Activated naive CD8-positive, alpha-beta T cell treated with anti-CD3 and anti-CD28 coated beads for 36 hours (primary cell): Measurements from ENCODE around the gene BNC2. TPM values are rescaled to one million over a fixed set of nuclear protein-coding genes. Genes with fewer than 3 reads are reported as not detected.

Experiments used
- DNase-seq: peaks from one replicate; pipeline ENCODE4 v3.0.0; 2021
- H3K27ac Mint-ChIP-seq: one replicate; pipeline ENCODE4 v1.8.0; 2022; ENCODE audit warnings: mild to moderate bottlenecking, moderate library complexity, mixed read lengths
- H3K27me3 Mint-ChIP-seq: one replicate; pipeline ENCODE4 v1.8.0; 2022; ENCODE audit warnings: mild to moderate bottlenecking, mixed read lengths
- H3K36me3 Mint-ChIP-seq: one replicate; pipeline ENCODE4 v1.8.0; 2021; ENCODE audit warnings: mild to moderate bottlenecking, mixed read lengths
- H3K4me1 Mint-ChIP-seq: one replicate; pipeline ENCODE4 v1.8.0; 2021; ENCODE audit warnings: mixed read lengths
- H3K4me3 Mint-ChIP-seq: one replicate; pipeline ENCODE4 v1.8.0; 2022; ENCODE audit warnings: mild to moderate bottlenecking, moderate library complexity, mixed read lengths
- H3K9me3 Mint-ChIP-seq: one replicate; pipeline ENCODE4 v1.8.0; 2022; ENCODE audit warnings: mixed read lengths
- total RNA-seq, 2 experiments: library from RNA; stranded (reverse); gene quantifications; one replicate each; pipeline ENCODE4 v1.2.3, GENCODE V29; 2021

BNC2 gene
- total RNA-seq, 2 experiments from 2014 or later = not detected

DNA sequence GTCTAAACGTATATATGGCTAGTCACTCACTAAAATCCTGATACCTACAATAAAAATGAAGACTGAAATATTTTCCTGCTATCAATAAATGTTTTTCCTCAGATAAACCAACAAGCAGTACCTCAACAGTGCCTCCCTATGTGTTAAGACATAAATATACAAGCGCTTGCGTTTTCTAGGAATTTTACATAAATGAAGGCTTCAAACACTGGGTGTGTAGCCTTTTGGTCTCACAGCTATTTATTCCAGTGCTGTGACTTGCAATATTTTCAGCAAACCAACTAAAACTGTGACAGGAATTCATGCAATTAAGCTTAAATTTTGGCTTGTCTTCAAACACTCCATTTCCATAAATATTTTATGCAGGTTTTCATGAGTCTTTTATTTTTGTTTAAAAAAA lies 437.0 kb downstream of the BNC2 start:
- peaks cover 17% of the 10 kb centered on the region for H3K27me3 Mint-ChIP-seq
- H3K27ac Mint-ChIP-seq = no peak overlapping the region
- no peaks in the 10 kb centered on the region for H3K4me1 Mint-ChIP-seq
- no peaks in the 10 kb centered on the region for H3K36me3 Mint-ChIP-seq
- H3K9me3 Mint-ChIP-seq = peaks cover 7% of the 10 kb centered on the region
- DNase-seq = no peak
- H3K4me3 Mint-ChIP-seq = no peak overlapping the region

DNA sequence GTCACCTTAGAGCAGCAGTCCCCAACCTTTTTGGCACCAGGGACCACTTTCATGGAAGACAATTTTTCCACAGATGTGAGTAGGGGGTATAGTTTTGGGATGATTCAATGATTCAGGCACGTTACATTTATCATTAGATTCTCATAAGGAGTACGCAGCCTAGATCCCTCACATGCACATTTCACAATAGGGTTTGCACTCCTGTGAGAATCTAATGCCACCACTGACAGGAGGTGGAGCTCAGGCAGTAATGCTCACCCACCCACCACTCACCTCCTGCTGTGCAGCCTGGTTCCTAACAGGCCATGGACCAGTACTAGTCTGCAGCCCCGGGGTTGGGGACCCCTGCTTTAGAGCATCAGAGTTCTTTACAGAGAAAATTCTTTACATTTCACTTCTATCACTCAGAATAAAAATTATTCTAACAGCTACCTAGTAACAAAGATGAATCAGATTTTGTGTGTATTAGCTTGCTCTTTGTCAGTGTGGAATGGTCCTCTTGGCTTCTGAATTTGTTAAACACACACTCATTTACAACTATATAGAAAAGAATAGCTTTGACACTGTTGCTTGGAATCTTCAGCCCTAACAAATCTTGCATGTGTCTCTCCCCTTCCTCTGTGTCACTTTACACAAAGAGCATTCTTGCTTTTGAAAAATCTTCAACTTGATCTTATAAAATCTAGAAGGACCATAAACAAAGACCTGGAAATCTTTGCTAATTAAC lies 438.6 kb downstream of the BNC2 start:
- H3K36me3 Mint-ChIP-seq = no peaks in the 10 kb centered on the region
- no peak overlapping the region for H3K4me3 Mint-ChIP-seq
- peaks cover 7% of the 10 kb centered on the region for H3K9me3 Mint-ChIP-seq
- peaks cover 8% of the 10 kb centered on the region for H3K27me3 Mint-ChIP-seq
- no peak for DNase-seq
- no peaks in the 10 kb centered on the region for H3K4me1 Mint-ChIP-seq
- no peak overlapping the region for H3K27ac Mint-ChIP-seq

DNA sequence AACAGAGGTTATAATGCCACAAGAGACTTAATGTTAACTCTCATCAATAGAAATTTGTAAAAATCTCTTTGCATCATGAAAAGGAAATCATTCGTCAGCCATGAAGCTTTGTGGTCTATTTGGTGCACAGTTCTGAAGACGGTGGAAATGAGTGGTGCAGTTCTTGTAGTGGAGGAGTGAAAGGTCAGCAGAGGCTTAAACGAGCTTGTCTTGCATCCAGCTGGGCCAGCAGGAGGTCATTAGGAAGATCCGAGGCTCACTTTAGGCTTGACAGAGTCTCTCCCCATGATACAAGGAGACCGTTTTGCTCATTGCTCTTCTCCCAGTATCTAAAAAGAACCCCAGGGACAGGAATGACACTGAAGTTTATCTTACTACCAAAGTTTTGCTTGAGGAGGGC lies 440.8 kb downstream of the BNC2 start:
- H3K27me3 Mint-ChIP-seq = no peaks in the 10 kb centered on the region
- H3K36me3 Mint-ChIP-seq = no peaks in the 10 kb centered on the region
- no peak overlapping the region for H3K27ac Mint-ChIP-seq
- H3K9me3 Mint-ChIP-seq = peaks cover 1% of the 10 kb centered on the region
- H3K4me1 Mint-ChIP-seq = no peaks in the 10 kb centered on the region
- DNase-seq = no peak
- no peak overlapping the region for H3K4me3 Mint-ChIP-seq

DNA sequence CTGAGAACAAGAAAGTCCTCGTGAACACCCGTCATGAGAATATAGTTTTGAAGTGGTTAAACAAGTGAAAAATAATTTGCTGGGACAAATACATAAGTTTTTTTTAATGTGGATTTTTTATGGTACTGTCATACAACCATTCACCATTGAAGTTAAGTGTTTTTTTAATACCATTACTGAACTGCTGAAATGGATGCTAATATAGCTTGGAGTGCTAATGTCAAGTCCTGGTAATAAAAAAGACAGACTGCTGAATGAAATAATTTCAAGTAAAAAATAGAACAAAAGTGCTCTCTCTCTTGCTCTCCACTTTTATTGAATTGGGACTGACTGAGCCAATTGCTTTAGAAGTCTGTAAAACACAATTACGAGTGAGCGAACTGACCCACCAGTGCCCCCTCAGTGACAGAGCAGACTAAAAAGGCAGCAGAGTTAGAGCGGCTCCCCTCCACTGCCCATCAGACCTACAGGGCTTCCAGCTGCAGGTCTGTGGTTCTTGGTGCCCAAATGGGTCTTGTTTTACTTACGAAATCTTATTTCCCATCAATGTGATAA lies 442.5 kb downstream of the BNC2 start:
- DNase-seq = no peak
- Mint-ChIP-seq H3K4me3 (no peak overlapping the region), H3K9me3 (peaks cover 1% of the 10 kb centered on the region), H3K27me3 (no peaks in the 10 kb centered on the region), H3K27ac (no peak overlapping the region), H3K36me3 (no peaks in the 10 kb centered on the region), H3K4me1 (no peaks in the 10 kb centered on the region)

GRCh38 chr9:16426716-16427115 lies 443.8 kb downstream of the BNC2 start:
- Mint-ChIP-seq H3K27me3 (peaks cover 3% of the 10 kb centered on the region), H3K4me3 (no peak overlapping the region), H3K27ac (no peak overlapping the region), H3K9me3 (no peaks in the 10 kb centered on the region), H3K36me3 (no peaks in the 10 kb centered on the region), H3K4me1 (no peaks in the 10 kb centered on the region)
- no peak for DNase-seq

DNA sequence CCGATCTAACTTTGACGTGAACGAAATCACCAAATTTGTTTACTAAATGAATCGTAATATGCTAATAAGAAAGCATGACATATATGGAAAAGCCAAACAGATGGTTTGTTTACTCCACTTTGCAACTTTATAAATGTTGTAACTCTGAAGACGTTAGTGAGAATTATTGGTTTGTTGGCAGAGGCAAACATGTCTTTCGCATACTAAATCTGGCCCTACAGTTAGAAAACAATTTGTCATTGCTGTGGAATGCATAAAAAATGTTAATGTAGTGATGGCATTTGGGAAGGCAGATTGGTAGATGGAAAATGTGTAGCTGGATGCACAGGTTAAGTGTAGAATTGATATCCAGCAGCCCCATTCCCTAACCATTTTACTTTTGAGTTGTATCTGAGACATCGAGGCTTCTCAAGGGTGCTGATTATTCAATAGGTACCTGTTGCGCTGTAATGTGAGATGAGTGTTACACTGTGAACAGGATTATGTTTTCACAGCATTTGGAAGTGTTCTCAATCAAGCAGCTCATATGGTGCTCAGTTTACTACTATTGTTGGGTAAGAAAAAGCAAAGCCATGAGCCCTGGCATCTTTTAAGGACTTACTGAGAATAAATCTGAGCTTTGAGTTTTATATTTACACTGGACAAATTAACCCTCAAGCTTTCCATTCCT lies 444.8 kb downstream of the BNC2 start:
- Mint-ChIP-seq H3K27me3 (peaks cover 3% of the 10 kb centered on the region), H3K4me1 (no peaks in the 10 kb centered on the region), H3K36me3 (no peaks in the 10 kb centered on the region), H3K4me3 (no peak overlapping the region), H3K27ac (no peak overlapping the region), H3K9me3 (no peaks in the 10 kb centered on the region)
- DNase-seq = no peak

DNA sequence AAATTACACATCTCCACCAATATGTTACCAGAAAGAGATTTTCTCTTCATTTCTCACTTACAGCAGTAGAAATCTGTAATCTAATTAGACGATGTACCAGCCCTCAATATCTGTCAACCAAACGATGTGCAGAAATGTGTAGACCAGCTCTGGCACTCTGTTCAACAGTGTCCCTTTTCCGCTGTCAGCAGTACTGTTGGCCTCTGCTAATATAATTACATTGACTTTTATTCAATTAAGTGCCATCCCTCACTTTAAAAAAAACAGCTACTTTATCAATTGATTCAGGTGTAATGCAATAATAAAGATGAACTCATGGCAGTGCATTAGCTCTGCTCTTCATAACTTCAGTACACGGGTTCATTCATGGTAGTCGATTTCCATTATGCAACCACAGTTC lies 448.4 kb downstream of the BNC2 start:
- Mint-ChIP-seq H3K4me3 (no peak overlapping the region), H3K9me3 (no peaks in the 10 kb centered on the region), H3K36me3 (no peaks in the 10 kb centered on the region)

DNA sequence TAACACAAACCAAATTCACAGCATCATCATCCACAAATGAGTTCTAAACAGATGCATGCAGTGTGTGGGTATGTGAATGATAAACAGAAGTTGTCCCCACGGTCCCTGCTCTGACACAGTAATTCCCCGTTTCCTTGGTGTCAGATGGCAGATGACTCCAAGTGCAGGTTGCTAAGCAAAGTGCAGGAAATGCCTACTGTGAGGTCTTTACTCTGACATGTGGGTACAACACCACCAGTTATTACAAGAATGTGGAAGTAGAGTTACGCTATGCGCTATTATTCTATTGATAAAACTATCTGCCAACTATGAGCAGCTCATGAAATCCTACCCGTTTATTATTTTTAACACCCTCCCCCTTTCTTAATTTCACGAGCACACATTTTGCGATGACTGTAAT lies 448.9 kb downstream of the BNC2 start:
- Mint-ChIP-seq H3K4me3 (no peak overlapping the region), H3K27ac (no peak overlapping the region), H3K4me1 (no peaks in the 10 kb centered on the region), H3K36me3 (no peaks in the 10 kb centered on the region), H3K27me3 (peaks cover 3% of the 10 kb centered on the region), H3K9me3 (no peaks in the 10 kb centered on the region)
- no peak for DNase-seq

More for the DNA sequence above, 448.4 kb downstream of the BNC2 start:
- no peak for DNase-seq
- H3K4me1 Mint-ChIP-seq = no peaks in the 10 kb centered on the region
- H3K27ac Mint-ChIP-seq = no peak overlapping the region
- peaks cover 3% of the 10 kb centered on the region for H3K27me3 Mint-ChIP-seq

DNA sequence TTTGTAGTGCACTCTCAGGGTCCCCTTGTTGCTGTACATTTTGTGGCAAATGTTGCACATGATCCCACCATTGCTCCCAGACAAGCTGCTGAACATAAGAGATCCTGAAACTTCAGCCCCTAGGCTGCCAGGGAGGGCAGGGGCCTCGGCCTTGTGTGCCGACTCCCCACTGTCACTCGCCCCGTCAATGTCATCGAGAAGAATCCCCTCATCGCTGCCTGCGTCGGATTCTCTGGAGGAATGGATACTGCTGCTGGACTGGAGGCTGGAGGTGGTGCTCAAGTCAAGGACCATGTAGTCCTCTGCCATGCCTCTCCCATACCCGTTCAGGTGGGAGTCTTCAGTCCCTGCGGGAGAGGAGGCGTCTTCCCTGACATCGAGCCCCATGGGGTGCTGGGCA lies 451.3 kb downstream of the BNC2 start:
- DNase-seq = no peak
- H3K27ac Mint-ChIP-seq = no peak overlapping the region
- H3K4me1 Mint-ChIP-seq = no peaks in the 10 kb centered on the region
- no peaks in the 10 kb centered on the region for H3K9me3 Mint-ChIP-seq
- H3K27me3 Mint-ChIP-seq = peaks cover 3% of the 10 kb centered on the region
- H3K4me3 Mint-ChIP-seq = no peak overlapping the region
- H3K36me3 Mint-ChIP-seq = no peaks in the 10 kb centered on the region

DNA sequence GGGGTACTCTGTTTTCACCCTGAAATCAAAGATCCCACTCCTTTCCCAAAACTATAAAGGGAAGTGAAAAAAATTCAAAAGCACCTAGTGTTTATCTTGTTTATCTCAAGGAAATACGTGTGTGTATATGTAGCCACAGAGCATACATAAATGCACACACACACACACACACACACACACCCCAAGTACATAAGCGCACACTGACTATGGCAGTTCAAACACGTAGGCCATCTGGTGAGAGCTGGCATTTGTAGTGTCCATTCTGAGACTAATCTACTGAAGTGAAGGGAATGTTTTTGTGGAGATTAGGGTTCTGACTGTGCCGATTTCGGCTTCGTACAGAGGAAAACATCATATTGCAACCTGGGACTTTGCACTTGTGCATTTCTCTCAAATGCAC lies 451.7 kb downstream of the BNC2 start:
- no peak overlapping the region for H3K4me3 Mint-ChIP-seq
- no peak for DNase-seq
- no peaks in the 10 kb centered on the region for H3K9me3 Mint-ChIP-seq

GRCh38 chr9:16417749-16418148 lies 452.7 kb downstream of the BNC2 start:
- no peak for DNase-seq
- no peaks in the 10 kb centered on the region for H3K36me3 Mint-ChIP-seq
- peaks cover 3% of the 10 kb centered on the region for H3K27me3 Mint-ChIP-seq
- no peak overlapping the region for H3K27ac Mint-ChIP-seq
- no peak overlapping the region for H3K4me3 Mint-ChIP-seq
- H3K9me3 Mint-ChIP-seq = no peaks in the 10 kb centered on the region
- H3K4me1 Mint-ChIP-seq = no peaks in the 10 kb centered on the region

More for the DNA sequence above, 451.7 kb downstream of the BNC2 start:
- Mint-ChIP-seq H3K4me1 (no peaks in the 10 kb centered on the region), H3K27me3 (peaks cover 3% of the 10 kb centered on the region), H3K27ac (no peak overlapping the region), H3K36me3 (no peaks in the 10 kb centered on the region)

DNA sequence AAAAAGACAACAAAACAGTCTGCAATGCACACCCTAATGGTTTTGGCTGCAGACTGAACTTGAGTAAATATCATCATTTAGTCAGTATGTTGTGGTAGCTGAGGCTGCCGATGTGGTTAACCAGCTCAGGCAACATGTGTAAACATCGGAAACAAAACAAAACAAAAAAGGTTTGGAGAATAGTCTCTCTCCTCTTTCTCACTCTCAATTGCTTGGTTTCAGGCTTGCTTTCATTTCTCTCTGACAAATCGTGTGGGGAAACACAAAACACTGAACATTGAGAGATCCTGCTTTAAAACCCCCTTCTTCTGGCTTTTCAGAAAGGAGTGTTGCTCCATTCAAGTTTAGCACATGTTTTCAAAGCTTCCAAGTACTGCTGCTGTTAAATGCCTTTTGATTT lies 453.3 kb downstream of the BNC2 start:
- no peak for DNase-seq
- H3K9me3 Mint-ChIP-seq = no peaks in the 10 kb centered on the region
- H3K4me3 Mint-ChIP-seq = no peak overlapping the region
- H3K27ac Mint-ChIP-seq = no peak overlapping the region
- H3K27me3 Mint-ChIP-seq = no peaks in the 10 kb centered on the region
- H3K36me3 Mint-ChIP-seq = no peaks in the 10 kb centered on the region
- no peaks in the 10 kb centered on the region for H3K4me1 Mint-ChIP-seq

- Mint-ChIP-seq H3K4me1 (no peaks in the 10 kb centered on the region), H3K9me3 (no peaks in the 10 kb centered on the region), H3K36me3 (no peaks in the 10 kb centered on the region), H3K27me3 (no peaks in the 10 kb centered on the region), H3K27ac (no peak overlapping the region), H3K4me3 (no peak overlapping the region)
- DNase-seq = no peak
Measured at GRCh38 chr9:16414451-16414850, 456.0 kb downstream of the BNC2 start.

DNA sequence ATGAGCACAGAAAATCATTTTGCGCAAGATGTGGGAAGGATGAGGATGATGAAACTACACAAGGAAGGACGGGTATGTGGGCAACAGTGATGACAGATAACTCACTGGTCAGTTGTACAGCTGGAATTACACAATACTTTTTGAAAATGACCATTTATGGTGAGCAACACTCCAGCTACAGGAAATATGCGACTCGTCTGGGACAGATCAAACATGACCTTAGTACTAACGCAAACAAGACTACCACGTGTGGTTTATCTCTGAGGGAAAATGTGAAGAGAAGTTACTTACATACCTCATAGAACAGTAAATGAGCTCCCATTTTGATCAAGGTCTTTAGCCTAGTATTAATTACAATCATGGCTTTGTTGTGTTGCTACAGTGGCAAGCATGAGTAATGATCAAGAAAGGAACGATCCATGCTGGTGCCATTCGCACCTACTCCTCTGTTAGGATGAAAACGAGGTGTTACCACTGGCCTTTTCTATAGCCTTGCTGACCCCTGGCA lies 456.9 kb downstream of the BNC2 start:
- no peak for DNase-seq

DNA sequence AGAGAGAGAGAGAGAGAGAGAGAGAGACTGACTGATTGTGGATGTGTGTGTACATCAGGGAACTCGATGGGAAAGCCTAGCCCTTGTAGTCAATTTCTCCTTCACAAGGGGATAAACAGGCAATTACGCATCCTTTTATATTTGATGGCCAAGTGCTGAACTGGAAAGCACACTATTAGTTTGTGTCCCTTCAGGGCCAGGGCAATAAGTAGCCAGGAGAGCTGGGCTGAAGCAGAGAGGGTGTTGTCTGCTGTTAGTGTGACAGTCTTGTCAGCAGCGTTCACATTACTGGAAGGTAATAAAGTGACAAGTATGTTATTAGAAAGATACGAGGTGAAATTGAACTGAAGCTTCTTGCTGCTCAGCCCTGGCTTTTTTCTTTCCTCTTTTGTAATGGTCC lies 457.7 kb downstream of the BNC2 start:
- Mint-ChIP-seq H3K36me3 (no peaks in the 10 kb centered on the region), H3K9me3 (no peaks in the 10 kb centered on the region), H3K27ac (no peak overlapping the region), H3K27me3 (no peaks in the 10 kb centered on the region), H3K4me3 (no peak overlapping the region), H3K4me1 (no peaks in the 10 kb centered on the region)
- no peak for DNase-seq

More for the DNA sequence above, 456.9 kb downstream of the BNC2 start:
- H3K4me3 Mint-ChIP-seq = no peak overlapping the region
- no peak overlapping the region for H3K27ac Mint-ChIP-seq
- no peaks in the 10 kb centered on the region for H3K27me3 Mint-ChIP-seq
- no peaks in the 10 kb centered on the region for H3K36me3 Mint-ChIP-seq
- no peaks in the 10 kb centered on the region for H3K4me1 Mint-ChIP-seq
- H3K9me3 Mint-ChIP-seq = no peaks in the 10 kb centered on the region

DNA sequence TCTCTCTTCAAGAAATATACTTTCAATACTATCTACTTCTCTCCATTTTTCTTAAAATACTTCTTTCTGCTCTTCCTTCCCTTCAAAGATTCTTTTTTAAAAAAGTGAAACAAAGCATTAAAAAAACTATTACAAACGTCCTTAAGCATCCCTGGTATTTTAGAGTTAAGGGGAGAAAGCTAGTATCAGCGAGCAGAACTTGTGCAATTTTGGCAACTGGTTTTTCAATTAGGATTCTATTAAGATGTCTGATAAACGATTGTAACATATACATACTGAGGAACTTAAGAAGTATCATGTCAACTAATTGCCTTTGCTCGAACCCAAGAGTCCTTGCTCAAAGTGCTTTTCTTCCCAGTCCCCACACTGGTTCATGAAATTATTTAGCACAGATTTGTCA lies 459.2 kb downstream of the BNC2 start:
- Mint-ChIP-seq H3K27me3 (no peaks in the 10 kb centered on the region), H3K9me3 (no peaks in the 10 kb centered on the region), H3K4me3 (no peak overlapping the region), H3K4me1 (no peaks in the 10 kb centered on the region), H3K27ac (no peak overlapping the region), H3K36me3 (no peaks in the 10 kb centered on the region)
- DNase-seq = no peak
